ENCODE data around the gene PIRT.

PIRT gene

DNA sequence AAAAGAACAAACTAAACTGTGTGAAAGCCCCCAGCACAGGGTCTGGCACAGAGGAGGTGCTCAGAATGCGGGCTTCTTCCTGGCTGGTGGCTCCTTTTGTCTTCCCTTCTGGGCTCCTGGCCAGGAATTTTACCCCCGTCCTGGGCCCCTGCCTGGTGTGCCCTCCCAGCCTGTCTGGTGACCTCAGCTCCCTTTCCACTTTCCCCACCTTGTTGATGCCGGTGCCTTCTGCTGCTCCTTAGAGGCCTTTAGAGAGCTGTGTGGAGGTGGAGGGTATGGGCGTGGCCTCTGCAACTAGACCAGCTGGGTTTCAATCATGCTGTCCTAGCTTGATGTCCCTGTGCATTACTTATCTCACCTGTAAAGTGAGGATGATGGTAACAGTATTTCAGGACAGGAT, 16.8 kb downstream of the PIRT start:
- no peak for DNase-seq

DNA sequence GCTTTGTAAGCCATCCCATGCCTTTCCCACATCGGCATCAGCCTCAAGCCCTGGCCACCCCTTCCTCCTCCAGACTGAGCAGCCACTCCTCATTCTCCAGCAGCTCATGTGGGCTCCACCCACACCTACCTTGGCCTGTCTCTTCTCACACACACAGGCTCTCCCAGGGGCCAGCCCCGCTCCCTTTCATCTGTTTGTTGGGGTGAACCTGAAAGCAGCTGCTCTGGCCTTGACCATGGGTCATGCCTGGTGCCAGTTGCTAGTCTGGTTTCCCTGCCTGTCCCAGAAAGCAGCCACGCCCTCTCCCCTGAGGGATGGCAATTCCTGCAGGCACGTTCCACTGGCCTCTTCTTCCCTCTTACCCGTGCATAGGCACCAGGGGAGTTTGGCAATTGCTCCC, 22.6 kb downstream of the PIRT start:
- no peak for DNase-seq

DNA sequence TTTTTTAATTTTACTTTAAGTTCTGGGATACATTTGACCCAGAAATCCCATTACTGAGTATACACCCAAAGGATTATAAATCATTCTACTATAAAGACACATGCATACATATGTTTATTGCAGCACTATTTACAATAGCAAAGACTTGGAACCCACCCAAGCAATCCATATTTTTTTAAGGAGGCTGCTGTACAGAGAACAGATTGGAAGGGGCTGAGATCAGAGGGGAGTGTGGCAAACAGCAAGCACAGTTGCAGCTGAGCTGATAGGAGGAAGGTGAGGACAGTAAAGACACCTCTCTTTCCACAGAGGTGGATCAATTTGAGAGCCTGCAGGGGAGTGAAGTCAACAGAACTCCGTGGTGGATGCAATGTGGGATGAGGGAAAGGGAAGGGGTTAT, 23.8 kb downstream of the PIRT start:
- DNase-seq: no peak

DNA sequence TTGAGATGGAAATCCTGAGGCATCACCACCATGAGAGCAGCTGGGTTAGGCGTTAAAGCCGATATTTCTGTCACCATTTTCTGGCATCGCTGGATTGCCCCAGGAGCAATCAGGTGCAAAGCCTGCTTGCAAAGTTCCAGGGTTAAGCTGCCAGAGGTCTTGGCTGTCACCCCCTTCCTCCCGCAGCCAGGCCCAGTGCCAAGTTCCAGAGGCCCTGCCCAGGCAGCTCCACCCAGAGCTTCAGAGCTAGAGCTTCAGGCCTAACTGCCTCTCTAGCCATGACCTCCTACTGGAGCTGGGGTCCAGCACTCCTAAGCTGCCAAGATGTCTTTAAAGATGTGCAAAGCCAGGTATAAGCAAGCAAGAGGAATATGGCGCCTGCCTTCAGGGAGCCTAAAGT, 25.2 kb downstream of the PIRT start:
- DNase-seq: no peak

DNA sequence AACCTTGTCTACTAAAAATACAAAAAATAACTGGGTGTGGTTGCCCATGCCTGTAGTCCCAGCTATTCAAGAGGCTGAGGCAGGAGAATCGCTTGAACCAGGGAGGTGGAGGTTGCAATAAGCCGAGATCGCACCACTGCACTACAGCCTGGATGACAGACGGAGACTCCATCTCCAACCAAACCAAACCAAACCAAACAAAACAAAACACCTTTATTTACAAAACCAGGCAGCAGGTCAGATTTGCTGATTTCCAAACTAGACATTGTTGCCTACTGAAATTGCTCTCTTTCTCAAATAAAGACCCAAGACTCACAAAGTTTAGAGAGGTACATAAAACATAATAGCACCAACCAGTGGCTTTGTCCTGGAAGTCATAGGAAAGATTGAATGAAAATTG, 28.3 kb downstream of the PIRT start:
- no peak for DNase-seq

DNA sequence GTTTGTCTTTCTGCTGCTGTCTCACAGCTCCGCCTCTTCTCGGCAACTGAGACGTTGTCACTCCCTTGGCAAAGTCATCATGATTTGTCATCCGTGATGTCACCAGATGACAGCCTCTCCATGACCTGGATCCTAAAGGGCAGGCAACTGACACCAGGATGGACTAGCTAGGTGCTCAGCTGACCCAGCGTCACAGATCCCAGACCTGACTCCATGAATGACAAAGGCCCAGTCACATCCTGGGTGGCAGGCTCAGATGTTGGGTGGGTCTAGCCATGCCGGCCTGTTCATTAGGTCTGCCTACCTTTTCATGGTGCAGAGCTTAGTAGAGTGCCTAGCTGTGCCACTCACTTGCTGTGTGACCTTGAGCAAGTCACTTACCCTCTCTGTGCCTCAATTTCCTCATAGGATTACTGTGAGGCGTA, 30.2 kb downstream of the PIRT start:
- DNase-seq: no peak

DNA sequence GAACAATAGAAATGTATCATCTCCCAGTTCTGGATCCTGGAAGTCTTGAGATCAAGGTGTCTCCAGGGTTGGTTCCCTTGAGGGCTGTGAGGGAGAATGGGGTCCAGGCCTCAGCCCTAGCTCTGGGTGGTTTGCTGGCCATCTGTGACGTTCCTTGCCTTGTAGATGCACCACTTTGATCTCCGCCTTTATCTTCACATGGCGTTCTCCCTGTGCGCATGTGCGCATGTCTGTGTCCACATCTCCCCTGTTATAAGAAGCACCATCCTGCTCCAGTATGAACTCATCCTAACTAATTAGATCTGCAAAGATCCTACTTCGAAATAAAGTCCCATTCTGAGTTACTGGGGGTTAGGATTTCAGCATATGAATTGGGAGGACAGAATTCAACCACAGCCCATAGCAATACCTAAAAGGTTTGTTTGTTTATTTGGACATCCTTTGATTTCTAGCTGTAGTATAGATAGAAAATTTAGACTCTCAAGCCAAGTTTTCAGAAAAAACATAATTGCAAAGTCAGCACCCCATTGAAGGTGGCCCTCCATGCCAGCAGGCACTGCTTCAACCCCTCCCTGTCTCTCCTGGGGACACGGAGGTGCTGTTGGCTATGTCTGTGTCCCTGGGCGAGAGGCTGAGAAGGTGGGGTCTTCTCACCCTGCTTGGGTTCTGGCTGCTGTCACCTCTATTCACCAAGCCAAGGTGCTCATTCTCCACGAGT, 31.2 kb downstream of the PIRT start:
- DNase-seq: no peak

DNA sequence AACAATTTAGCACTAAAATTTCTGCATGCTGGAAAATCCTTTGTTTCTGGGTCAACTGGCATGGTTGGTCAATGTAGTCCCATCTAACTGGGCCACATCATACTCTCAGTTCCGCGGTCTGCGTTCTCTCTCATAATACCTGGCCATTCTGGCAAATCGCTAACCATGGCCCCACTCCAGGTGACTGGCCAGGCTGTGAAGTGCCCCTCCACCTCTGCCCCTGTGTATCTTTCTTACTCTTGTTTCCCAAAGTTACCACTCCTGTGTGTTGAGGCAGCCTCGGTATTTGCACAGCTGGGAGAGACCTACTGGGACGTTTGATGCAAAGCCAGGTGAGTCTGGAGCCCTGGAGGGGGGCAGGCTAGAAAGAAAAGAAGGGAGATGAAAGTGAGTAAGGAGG, 32.0 kb downstream of the PIRT start:
- no peak for DNase-seq

DNA sequence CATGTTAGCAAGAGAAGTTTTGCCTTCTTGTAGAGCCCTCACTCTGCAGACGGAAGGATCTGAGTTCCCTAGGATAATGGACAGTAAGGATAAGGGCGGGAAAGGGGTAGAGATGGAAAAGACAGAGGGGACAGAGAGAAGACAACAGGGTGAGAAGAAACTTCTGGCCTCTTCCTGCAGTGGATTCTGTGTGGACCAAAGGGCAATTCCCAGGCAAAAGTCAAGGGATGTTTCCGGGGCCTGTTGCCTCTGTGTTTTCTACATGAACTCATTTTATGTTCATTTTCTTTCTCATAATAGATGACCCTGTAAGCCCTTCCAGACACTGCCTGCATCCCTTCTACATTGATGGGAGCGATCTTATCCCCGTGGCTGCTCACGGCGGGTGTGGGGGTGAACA, 33.3 kb downstream of the PIRT start:
- DNase-seq: no peak

DNA sequence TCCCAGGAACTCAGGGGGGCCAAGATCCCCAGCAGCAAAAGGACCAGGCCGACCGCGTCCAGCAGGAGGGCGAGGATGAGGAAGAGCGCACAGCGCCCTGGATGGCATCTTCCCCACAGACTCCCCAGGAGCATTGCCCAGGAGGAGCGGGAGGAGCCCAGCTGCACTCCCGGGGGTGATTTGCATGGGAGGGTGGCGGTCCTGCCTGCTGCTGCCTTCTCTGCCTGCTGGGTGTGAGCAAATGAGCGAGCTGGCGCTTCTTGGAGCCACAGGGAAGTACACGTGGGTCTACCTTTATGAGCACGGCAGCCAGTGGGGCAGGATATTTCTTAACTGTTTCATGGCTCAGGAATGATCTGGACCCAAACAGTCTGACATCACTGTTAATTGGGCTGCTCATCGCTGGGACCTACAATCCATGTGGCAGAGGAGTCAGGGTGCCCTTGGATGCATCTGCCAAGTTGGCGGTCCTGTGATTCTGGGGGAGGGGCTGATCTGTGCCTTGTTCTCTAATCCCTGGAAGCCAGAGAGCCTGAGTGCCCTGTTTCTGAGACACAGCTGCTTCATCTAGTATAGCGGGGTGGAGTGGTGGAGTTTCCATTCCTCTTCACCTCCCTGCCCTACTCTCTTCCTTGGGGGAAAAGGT, 33.9 kb downstream of the PIRT start, which contains the start of gene TMEM238L:
Gene TMEM238L (minus strand): TSS at position 270 of the 646 bp plus-strand sequence. CDS start 136 bp downstream, at position 134.
- no peak for DNase-seq

DNA sequence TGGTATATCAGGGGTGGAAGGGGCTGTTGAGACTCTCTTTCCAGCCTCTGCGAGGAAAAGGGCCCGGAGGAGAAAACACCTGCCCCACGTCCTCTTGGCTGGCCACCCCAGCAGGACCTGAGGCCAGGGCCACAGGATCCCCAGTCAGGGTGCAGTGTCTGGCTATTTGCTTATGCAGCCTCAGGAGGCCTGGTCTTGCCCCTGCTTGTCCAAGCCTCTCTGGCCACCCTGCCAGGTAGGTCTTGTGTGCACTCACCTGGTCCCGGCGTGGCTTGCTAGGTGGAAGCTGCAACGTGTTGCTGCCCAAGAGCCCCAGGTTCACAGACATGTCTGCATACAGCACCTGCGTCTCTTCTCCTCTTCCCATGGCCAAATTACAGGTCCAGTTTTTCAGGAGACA, 34.5 kb downstream of the PIRT start:
- no peak for DNase-seq

DNA sequence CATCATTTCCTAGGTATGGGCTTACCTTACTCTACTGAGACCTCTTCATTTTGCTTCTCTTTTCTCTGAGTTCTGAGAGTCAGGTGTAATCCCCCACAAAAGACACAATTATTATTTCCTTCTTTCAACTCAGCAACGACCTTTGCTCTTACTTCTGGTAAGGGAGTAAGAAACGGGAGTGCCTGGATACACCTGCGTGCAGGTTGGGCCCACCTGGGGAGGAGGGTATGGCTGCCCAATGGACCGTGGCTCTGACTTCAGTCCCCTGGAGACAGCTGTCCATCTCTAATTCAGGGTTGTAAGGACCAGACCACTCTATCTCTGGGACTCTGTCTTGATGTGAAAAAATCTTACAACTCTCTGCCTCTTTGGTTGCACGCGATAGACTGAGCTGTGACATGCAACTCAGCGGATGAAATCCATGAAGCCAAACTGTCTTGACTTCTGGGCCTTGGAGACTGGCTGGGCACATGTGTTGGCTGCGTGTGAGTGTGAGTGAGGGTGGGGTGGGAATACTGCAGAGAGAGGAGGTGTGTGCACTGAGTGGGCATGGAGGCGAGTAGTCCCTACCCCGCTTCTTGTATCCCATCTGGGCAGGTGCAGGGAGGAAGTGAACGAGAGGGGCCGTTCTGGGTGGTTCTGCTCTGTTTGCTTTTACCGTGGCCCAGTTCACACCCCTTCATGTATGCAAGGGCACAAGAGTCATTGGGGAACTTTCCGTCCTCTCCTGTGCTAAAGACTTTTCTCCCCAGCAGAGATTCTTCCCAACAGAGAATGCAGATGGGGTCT, 35.2 kb downstream of the PIRT start:
- DNase-seq: no peak

DNA sequence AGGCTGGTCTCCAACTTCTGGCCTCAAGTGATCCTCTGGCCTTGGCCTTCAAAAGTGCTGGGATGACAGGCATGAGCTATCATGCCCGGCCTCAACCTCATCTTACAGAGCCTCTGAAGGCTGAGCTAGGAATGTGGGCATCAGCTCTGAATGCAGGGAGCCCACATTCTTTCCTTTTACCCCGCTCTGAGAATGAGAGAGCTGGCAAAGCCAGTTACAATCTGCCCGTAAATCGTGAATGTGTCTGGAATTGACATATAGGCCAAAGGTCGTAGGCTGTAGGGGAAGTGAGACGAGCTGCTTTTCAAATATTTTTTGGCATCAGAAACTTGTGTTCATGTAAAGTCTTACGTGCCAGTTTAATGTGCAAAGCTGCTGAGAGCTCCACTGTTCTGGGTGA, 38.5 kb downstream of the PIRT start:
- DNase-seq: no peak

DNA sequence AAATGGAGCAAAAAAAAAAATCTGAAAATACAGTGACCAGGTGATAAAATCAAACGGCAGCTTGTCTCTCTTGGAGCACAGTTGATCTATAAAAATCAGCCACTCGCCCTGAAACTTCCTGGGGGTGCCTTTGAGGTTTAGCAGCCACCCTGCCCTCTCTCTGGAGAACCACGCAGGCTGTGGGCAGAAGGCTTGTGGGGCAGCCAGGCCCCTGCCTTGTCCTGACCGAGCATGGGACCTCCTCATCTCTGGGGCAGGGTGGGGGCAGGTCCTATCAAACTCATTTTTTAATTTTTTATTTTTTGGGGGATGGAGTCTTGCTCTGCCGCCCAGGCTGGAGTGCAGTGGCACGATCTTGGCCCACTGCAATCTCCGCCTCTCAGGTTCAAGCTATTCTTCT, 39.0 kb downstream of the PIRT start:
- DNase-seq: no peak

DNA sequence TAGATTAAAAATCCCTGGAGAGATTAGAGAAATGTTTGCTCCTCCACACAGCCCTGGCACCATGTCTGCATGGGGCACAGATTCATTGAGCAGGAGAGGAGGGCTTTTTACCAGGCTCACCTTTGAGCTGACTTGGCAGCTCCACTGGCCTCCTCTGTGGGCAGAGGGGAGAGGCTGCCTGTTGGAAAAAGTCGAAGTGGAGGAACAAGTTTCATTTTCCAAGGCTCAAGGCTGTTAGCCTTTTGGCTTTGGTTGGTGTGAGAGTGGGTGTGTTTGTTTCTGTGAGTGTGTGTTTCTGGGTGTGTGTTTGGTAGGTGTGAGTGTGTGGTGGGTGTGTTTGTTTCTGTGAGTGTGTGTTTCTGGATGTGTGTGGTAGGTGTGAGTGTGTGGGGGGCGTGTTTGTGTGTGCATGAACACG, 39.5 kb downstream of the PIRT start:
- DNase-seq: no peak

DNA sequence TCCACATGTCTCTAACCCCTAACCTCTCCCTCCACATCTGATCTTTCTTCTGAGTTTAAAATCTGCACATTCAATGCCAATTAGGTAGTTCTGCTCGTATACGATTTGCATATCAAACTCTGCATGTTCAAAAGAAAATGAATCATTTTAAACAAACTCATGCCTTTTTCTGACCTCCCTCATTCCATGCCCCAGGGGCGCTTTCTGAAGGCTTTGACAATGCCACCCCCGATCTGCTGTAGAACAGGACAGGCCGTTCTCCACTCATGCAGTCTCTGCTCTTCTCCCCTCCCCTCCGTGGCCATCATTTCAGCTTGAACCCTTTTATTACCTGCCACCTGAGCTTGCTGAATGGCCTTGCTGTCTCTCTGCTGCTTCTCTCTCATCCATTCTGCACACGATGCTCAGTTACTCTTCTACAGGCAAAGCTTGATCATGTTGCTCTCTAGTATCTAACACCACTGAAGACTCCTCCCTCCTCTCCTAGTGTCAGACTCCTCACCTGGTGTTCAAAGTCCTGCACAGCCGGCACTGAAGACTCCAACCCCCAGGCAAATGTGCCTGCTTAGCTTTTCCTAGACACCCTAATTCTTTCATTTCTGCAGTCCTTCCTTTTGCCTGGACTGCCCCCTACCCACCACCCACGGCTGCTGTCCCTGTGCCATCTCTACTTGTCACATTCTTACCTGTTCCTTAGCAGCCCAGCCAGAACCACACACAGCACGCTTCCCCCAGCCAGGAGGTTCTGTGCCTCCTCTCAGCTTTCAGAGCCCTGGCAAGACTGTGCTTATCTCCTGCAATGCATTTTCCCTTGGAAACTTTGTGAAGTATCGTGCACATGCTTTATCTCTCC, 40.2 kb downstream of the PIRT start:
- DNase-seq: no peak

DNA sequence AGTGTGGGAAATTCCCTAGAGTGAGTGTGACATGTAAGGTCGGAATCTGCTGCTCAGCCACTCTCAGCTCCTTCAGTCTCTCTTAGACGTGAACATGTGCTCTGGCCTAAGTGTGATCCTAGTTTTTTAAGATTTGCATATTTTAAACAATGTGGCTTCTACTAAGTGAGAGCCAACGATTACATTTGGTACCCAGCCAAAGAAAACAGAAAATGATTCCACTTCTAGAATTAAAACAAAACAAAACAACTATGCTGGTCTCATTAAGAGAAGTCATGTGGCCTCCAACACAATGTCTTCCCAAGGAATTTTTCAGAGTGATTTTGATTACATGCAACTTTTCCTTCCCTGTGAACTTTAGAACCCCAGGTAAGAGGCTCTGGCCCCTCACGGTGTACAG, 44.1 kb downstream of the PIRT start:
- no peak for DNase-seq

DNA sequence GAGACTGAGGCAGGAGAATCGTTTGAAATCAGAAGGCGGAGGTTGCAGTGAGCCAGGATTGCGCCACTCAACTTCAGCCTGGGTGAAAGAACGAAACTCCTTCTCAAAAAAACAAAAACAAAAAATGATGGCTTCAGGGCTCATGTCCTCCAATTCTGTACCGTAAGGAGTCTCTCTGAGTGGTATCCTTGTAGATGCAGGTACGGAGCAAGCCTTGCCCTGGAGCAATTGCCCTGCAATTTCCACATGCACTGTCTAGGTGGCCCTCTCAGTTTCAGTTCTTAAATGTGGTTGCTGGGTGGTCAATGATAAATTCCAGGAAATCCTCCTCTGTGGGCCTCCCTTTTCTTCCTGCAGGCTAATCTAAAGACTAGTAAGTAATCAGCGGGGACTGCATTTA, 44.6 kb downstream of the PIRT start:
- no peak for DNase-seq

DNA sequence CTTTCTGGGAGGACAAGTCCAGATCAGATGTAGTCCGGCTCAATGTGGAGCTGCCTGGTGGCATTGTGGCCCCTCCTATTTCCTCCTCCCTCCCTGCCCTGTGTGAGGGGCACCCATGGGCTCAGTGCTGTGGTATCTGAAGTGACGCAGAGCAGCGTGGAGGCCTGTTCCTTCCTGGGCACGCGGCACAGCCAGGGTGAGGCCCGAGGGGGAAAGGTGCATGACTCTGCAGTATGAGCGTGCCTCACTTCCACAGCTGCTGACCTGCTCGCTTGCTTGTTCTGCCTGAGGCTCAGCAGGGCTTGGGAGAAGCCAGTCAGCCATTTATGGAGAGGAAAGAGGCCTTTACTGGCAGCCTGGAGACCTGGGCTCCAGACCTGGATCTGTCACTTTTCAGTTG, 45.7 kb downstream of the PIRT start:
- peak; percentile 17 for DNase-seq

DNA sequence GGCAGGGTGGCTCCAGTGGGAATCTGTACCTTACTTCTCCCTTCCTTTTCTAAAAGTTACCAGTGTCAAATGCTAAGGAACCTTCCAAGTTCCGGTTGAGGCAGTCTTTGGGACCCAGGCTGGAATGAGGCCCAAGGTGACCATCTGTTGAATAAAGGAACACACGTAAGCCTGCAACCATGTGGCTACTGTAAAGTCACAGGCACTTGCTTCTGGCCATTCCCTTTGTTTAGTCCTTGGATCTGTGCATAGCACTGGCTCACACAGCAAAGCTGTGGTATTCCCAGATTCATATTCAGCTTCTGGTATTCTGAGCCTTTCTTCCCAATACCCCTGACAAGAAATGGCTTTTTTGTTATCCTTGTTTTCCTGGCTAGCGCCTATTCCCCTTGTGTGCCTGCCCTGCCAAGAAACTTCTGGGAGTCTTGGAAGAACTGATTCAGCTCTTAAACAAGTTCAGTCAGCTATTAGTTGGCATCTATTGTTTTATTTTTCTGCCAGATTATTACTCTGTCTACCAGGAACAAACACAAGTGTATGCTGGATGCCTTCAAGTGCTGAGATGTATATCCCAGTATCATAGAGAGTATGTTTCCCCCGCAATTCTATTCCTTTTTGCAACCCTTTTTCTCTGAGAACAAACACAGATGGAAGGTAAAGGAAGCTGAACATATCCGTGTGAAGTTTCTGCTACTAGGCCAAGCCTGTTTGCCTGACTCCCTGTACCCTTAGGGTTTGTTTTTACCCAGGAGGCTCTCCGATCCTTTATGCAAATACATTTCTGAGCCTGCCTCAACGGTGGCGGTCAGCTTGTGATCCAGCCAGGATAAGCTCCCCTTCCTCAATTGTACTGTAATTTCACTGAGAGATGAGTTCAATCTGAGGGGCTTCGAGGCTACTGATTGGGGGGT, 47.1 kb downstream of the PIRT start:
- DNase-seq: no peak

DNA sequence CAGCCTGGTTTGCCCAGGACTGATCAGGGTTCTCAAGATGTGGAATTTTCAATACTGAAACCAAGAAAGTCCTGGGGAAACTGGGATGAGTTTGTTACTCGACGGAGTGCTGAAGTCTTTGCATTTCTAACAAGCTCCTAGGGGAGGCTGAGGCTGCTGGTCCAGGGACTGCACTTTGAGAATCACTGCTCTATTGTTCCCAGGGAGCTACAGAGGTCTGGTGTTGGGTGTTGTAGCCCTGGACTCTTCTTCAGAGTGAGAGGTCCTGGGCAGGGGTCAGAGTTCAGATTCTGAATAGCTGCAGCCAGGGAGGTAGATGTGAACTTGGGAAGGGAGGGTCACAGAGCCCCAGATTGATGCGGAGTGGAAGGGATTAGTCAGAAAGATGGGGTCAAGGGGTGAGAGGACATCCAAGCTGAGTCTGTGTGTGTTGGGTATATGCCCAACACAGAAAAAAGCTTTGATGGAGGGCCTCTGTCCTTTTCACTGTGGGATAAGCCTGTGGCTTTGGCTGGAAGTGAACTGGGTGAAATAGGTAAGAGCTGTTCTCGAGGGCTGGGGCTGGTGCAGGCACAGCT, 48.1 kb downstream of the PIRT start:
- DNase-seq: no peak

Measured in activated CD4-positive, alpha-beta T cell treated with anti-CD3 and anti-CD28 coated beads, Interleukin-10, Interleukin-2, amounts not matched to agents 100 ng/mL and 50 ng/mL, durations not matched to agents 16 hours and 8 hours (primary cell).